Renal cortex interstitium (tissue), 11 donors: Measurements from ENCODE around the gene RPS6KC1. TPM values are rescaled to one million over a fixed set of nuclear protein-coding genes. Genes with fewer than 3 reads are reported as not detected.

ENCODE experiments used
- DNase-seq, 11 donors: peaks; one replicate each; pipeline ENCODE4 v3.0.0-alpha.2; 2013; ENCODE audit warnings: low read depth in 9 of 11, low spot score in 4 of 11; ENCODE audit errors: extremely low read depth in 1 of 11
- polyA plus RNA-seq, 3 donors: library from polyadenylated mRNA; unstranded; fragments of 120-200 nt; gene quantifications; one replicate each; pipeline ENCODE4 v1.2.1, GENCODE V29; 2013; ENCODE audit not compliant: insufficient read length in 3 of 3

Gene RPS6KC1
- polyA plus RNA-seq, 3 donors: 21.9 to 23.5 (median 22.6) TPM

DNA sequence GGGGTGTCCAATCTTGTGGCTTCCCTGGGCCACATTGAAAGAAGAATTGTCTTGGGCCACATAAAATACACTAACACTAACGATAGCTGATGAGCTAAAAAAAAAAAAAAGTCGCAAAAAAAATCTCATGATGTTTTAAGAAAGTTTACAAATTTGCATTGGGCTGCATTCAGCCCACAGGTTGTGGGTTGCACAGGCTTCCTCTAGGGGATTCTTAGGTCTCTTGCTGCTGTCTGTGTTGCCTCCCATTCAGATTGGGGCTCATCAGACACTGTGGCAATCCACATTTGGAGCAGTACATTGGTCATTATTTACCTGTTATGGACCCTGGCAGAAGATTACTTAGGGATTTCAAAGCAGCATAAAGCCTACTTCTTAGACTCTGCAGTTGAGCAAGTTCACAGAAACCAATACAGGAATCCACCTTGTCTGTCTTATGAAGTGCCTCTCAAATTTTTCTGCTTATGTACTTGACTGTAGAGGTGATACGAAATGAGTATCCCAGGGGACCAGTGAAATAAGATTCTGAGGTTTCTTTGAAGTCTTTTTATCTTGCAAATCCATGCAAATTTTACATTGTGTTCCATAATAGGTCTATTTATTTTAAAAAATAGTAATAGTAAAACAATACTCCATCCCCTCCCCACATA is 205.5 kb downstream of the RPS6KC1 start:
- DNase-seq: no peak

DNA sequence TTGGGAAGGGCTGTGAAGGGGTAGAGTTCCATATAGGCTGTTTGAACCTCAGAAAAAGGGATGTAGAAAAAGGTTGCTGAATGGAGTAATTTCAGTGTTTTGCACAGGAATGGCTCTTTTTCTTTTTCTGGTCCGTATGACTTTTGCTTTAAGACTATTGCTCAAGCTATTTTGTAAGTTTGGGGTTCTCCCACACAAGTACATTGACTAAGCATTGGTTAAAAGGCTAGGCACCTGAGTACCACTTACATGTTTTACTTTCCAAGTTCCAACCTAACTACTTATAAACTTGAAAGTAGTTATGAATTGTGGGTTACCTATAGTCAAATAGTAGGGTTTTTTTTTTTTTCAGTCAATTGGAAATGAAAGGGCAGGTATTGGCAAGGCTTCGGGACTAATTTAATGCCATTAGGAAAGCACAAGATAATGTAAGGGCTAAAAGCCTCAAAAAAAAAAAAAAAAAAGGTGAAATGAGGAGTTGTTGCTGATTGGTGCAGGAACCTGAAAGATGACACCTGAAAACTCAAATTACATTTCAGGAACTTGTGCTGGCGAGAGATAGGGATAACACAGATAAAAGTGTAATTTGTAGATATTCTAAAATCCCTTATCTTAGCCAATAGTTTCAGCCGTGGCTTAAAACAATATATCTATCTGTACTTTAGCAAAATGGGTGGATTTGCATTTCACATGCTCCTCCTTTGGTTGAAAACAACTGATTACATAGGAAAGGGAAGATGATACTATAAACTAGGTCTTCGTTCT is 209.5 kb downstream of the RPS6KC1 start:
- no peak for DNase-seq

DNA sequence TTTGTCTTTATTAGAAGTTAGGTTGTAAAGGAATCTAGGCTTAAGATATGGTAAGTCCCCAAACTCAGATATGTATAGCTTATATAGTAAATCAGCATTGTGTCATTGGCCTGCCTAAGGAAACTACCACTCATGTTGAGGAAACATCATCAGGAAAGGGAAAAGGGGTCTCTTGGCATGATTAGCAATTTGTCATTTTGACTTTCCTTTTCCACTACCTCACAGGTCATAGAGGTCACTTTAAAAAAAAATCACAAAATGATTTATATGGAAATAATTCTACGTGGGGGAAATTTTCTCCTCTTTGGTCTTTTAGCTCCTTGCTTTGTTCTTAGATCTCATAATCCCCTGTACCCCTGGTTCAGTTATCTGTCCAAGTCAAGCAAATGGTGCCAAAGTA is 213.5 kb downstream of the RPS6KC1 start:
- no peak for DNase-seq

DNA sequence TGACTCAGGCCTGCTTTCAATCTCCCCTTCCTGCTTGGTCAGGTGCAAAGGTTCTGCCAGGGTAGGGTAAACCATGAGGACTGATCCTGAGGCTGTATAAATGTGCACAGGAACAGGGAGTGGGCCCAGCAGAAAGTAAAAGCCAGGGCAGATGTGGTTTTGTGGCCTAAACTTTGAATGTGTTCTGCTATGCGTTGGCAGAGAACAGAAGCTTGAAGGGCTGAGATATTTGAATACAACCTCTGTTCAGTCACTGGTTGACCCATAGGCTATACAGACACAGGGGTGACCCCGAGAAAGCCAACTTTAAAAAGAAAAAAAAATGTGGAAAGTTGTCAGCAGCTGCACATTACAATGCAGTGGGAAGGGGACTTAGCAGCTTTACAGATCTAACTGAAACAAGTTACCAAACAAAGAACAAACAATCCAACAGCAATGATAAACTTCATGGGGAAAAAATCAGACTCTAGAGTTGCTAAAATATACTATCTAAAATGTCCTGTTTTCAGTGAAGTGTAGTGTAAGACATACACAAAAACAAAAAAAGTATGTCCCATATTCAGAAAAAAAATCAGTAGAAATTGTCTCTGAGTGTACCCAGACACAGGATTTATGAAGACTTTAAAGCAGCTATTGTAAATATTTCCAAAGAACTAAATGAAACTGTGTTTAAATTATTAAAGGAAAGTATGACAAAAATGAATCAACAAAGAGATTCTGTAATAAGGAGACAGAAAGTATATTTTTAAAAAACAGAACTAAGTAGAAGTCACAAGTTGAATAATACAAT is 216.1 kb downstream of the RPS6KC1 start:
- no peak for DNase-seq

DNA sequence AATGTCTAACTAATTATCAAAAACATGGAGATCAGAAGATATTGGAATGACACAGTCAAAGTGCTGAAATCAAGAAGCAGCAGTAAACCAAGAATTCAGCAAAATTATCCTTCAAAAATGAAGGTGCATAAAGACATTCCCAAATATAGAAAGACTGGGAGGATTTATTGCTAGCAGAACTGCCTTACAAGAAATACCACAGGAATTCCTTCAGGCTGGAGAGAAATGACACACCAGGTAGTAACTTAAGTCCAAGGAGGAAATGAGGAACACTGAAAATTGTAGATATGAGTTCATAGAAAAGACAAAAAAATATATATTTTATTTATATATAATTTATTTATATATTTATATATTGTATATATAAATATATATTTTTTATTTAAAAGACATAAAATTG is 217.2 kb downstream of the RPS6KC1 start:
- DNase-seq: no peak

DNA sequence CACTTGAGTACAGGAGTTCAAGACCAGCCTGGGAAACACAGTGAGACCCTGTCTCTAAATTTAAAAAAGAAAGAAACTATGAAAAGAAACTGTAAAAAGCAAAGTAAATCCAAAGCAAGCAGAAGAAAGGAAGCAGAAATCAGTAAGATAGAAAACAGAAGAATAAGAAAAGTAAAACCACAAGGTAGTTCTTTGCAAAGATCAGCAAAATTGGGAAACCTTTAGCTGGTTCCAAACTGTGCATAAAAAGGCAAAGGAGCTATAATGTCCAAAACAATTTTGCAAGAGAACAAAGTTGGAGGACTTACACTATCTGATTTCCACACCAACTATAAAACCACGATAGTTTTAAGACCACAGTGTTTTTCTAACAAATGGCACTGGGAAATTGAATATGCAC is 218.8 kb downstream of the RPS6KC1 start:
- DNase-seq: no peak

DNA sequence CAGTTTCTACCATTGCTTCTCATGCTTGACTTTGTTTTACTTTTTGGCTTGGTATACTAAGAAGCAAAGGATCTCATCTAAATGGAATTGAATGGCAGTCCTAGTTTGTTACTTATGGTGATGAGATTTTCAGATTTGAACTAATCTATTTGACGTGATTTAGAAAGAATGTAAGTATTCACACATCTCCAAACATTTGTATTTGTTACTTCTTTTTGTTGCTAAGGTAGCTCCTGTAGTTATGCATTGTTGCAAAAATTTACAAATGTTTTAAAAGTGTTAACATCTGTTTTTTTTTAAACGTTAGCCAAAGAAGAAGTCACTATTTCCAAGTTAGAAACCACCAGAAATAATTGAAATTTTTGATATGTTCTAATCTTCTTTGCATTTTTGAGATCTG is 222.5 kb downstream of the RPS6KC1 start:
- DNase-seq: no peak

DNA sequence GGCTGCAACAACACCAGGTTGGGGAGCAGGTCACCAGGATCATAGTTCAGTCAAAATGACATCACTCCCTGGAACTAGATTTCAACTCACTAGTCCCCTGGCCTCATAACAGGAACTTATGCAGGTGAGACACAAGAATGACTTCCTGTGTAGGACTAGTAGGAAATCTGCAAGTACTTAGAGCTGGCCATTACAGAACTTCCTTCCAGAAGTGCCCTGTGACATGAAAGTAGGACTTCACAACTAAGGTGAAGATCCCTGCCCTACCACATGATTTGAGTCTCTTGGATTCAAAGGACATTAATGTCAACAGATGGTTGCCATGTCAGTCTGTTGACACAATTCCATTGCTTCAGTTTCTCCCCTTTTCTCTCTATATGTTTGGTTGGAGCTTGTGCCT is 223.1 kb downstream of the RPS6KC1 start:
- DNase-seq: no peak

DNA sequence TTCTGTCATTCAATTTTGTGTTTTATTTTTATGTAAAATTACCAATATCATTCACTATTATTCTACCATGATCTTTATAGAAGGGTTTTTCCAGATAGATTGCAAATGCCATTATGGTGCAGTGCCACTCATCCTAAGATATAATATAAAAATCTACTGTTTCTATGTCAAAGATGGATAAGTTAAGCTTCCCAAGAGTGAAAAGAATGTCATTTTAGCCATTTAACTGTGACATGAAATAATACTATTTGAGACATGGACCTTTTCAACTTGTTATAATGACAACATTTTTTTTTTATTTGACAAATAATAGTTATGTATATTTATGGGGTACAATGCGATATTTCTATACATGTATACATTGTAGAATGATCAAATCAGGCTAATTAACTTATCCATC is 224.3 kb downstream of the RPS6KC1 start:
- no peak for DNase-seq

DNA sequence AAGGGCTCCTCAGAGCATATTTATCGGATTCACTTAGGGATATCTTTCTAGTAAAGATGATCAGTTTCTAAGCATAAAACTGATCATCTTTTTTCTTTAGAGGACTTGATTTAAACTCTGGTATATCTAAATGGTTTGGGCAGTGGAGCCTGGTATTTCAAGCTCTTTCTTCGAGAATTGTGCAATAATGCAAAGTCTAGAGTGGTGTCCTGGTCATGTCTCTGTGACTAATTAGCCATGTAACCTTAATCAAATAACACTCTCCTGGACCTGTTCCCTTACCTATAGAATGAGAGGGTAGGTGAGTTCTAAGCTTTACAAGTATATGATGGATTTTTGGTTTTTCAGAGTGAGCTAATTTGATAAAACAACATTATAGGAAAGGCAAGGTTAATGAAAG is 225.2 kb downstream of the RPS6KC1 start:
- DNase-seq: no peak

DNA sequence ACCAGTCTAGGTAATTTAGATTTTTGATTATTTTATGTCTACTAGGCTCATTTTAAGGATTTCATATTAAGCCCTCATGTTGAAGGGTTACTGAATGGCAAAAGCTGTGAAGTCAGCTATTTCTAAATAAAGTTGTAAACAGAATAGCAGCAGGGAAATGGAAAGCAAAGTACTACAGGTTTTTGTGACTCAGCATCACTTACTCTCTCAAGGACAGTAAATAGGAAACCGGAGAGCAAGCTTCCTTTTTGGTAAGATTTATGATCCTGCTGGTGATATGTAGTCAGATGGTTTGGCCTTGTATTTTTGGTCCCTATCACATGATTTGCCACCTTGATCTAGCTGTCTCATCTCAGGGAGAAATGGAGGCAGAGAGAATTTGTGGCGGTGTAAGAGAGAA is 226.0 kb downstream of the RPS6KC1 start:
- DNase-seq: peak in 2 of 11 donors; percentile 19 to 22

DNA sequence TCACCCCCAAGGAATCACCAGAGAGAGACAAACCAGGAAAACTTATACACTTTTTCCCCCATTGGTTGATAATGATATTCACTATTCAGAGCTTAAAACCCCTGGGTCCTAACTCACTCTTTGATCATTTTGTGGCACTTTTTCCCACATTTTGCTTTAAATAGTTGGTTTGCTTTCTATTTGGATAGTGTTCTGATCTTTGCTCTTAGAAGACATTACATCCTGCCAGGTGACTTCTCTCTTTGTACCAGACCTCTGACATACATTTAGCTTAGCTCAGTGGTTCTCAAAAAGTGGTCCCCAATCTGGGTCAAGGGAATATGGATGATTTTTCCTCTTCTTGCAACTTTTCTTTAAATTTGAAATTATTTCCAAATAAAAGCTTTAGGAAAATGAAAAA is 228.4 kb downstream of the RPS6KC1 start:
- DNase-seq: no peak

DNA sequence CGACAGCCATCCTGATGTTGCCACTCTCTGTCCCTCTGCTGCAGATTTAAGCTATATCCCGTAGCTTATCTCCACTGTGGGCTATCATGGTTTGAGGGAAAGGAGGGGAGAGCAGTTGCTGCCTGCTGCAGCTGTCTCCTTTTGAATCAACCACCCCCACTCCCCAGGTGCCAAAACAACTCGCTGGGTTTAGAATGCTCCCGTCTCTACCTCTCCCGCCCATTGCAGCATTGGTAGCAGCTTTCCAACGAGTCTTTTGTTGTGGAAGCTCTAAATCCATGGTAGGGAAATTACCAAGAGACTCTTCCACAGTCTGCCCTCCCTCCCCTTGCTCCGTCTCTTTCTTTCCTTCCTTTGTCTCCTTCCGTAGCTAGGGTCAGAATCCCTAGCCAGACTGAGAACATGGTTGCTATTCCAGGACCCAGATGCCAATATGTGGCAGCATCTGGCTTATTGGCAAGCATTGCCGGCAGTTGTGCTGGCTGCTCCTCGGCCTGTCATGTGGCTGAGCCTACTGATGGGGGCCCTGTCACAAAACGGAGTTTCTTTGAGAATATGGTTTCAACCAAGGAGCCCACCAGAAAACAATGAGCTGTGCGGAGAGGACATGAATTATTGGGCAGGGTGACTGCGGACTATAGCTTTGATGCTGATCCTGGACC is 230.7 kb downstream of the RPS6KC1 start:
- no peak for DNase-seq

DNA sequence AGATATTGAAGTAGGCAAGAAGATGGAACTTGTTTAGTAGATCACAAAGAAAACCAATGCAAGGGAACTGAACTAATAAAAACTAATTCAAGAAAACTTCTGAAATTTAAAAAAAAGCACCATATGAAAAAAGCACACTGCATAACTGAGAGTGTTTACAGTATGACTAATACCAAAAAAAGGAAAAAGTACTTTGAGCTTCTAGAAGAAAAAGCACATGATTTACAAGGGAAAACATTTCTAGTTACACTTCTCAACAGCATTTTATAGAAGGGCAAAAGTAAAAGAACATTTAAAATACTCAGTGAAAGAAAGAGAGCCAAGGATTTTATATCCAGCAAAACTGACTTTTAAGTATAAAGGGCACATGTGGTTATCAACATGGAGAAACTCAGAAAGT is 233.6 kb downstream of the RPS6KC1 start:
- DNase-seq: no peak

DNA sequence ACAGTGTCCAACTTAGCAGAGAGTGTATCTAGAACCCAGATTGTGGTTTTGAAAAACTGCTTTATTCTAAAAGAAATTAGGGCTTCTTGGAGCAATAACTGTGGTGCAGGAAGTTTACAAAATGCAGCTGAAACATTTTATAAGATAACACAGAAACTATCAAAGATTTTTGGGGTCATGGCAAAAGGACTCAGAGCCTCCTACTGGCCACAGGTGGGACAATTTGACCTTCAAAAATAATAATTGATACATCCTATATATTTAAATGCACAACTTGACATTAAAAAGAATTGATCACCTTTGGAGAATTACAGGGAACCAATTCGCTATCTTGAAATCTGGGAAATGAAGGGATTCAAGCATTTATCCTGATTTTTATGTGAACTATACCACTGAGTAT is 235.2 kb downstream of the RPS6KC1 start:
- DNase-seq: no peak

DNA sequence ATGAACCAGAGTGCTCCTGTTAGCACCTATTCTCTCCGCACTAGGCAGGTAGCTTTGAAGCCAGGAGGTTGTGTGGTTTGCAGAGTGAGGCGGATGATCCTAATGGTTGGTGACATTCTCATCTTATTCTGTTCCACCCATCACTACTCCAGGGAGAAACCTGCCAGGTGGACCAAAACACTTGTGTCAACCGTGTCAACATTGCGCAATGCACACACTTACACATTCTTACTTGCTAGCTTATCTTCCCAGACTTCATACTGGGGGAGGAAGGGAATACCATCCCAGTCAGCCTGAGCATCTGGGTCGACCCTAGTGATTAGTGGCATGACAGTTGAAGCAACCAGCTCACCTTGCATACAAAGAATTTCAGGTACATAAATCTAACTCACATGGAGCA is 236.9 kb downstream of the RPS6KC1 start:
- DNase-seq: no peak

DNA sequence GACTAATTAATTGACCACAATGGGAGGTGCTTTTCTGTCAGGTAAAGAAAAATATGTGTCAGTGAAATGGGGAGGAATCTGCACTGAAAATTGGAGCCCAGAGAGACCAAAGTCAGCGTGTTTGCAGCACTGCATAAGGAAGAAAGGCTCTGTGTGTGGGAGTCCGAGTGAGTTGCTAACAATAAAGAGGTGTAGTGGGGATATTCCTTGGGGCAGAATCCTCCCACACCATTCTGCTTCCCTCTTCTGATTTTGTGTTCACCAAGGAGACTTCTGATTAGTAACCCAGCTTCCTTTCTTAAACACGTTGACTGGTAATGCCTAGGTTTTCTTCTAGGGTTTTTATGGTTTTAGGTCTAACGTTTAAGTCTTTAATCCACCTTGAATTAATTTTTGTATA is 240.5 kb downstream of the RPS6KC1 start:
- no peak for DNase-seq

DNA sequence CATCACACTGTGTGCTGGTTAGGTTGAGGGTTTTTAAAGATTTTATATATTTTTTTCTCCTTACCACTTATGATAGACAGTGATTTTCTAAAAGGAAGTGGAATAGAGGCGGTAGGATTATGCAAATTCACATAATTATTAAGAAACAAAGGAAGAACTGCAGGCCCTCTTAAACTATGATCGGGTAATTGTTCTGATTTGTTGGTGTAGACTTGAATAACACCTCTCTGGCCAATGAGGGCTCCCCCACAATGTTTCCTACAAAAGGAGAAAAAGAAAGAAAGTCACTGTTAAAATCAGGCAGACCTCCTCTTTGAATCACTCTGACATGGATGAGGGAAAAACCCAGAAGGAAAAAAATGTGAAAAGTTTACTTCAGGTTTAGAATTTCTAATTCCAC is 241.6 kb downstream of the RPS6KC1 start:
- DNase-seq: no peak

DNA sequence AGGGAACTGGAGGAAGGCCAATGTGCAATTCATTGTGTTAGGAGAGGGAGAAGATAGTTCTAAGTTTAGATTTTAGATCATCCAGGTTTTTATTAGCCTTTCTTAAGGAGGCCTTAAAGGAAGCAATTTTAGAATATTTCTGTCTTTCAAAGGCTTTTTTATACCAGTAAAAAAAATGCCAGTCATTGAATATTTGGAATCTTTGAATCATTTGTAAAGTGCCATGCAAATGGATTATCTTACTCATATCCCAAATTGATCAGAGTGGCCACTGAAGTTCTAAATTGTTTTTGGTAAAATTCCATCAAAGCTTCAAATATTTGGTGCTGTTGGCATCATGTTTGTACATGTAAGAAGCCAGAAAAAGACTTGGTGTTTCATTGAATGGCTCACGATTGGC is 244.8 kb downstream of the RPS6KC1 start:
- no peak for DNase-seq

DNA sequence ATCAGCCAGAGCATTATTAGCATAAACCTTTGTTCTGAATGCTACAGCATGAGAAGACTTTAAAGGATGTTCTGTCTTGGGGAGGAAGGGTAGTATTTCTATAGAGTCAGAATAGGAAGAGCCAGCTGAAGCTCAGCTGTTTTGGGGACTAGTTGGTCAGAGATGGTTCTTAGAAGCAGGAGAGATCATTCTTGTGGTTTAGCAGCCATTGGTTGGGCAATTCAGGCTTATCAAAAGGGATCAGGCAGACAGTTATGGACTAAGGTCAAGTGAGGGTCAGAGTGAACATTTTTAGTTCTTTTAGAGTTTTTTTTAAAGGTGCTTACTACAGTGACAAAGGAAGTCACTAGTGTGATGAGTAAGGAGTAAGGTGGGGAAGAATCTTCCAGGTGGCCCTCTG is 245.5 kb downstream of the RPS6KC1 start:
- no peak for DNase-seq
